K562 (cell line): ENCODE measurements around the gene ITGA1. TPM values are rescaled to one million over a fixed set of nuclear protein-coding genes. Genes with fewer than 3 reads are reported as not detected.

ENCODE experiments used
- ATAC-seq: fragments of 200-7000 bp; cut with Tn5 transposase; 3 replicates; pipeline ENCODE4 v1.9.1; 2020; ENCODE audit warnings: moderate library complexity
- BruUV-seq: library from RNA; stranded (reverse); fragments of 400-500 nt; replicated peaks from 2 replicates; lab custom pipeline; 2021; lab: Mats Ljungman, UMichigan
- CTCF ChIA-PET: fragments of 300-600 bp; formaldehyde crosslinking; extraction: SDS; loops from one replicate; lab custom pipeline; 2021; ENCODE audit warnings: low intra/inter-chr PET ratio; lab: Yijun Ruan, JAX
- POLR2A ChIA-PET: fragments of 300-600, 350-650 bp; sonication (Branson Sonifier 250); formaldehyde crosslinking; extraction: SDS; loops from one replicate; lab custom pipeline; 2021; ENCODE audit warnings: antibody characterized with exemption, inconsistent platforms; lab: Yijun Ruan, JAX
- DNase-seq, 4 experiments: peaks; one replicate each; pipeline versions ENCODE4 v3.0.0 to v3.0.0-alpha.2; 2011 to 2018; ENCODE audit warnings: low spot score in 3 of 4, mixed read lengths in 3 of 4; ENCODE audit errors: extremely low read depth in 1 of 4
- FAIRE-seq: peaks from 2 replicates; lab custom pipeline; 2011; peaks lifted over from hg19 to GRCh38; lab: Jason Lieb, UNC
- H2AFZ ChIP-seq: 2 replicates; pipeline ENCODE4 v1.6.0; 2011; ENCODE audit warnings: low read depth, low read length, control low read depth, inconsistent platforms
- H3K27ac ChIP-seq: fragments of 200-600 bp; 3 replicates; pipeline ENCODE4 v1.8.0; 2011; ENCODE audit warnings: low read depth, mild to moderate bottlenecking, control low read depth, inconsistent platforms, low read length, moderate library complexity, mixed read lengths; ENCODE audit errors: extremely low read depth
- H3K27me3 ChIP-seq, 2 experiments: fragments of 300-600 bp in 1 of 2; 2 replicates in 1 of 2; 3 replicates in 1 of 2; pipeline versions ENCODE4 v1.6.0 to v1.8.0; 2011; ENCODE audit warnings: inconsistent platforms in 2 of 2, low read length in 2 of 2, mild to moderate bottlenecking in 1 of 2, mixed read lengths in 1 of 2, moderate library complexity in 1 of 2; ENCODE audit not compliant: control insufficient read depth in 2 of 2, insufficient read depth in 2 of 2
- H3K36me3 ChIP-seq: fragments of 300-600 bp; 3 replicates; pipeline ENCODE4 v1.8.0; 2011; ENCODE audit warnings: mild to moderate bottlenecking, low read length, inconsistent platforms; ENCODE audit not compliant: control insufficient read depth, insufficient read depth
- H3K4me1 ChIP-seq, 2 experiments: fragments of 200-600 bp in 1 of 2; replicated peaks in 1 of 2; 2 replicates in 1 of 2; 3 replicates in 1 of 2; pipeline versions ENCODE4 v1.5.1 to v1.8.0; 2011; ENCODE audit warnings: inconsistent platforms in 2 of 2, low read length in 2 of 2, mild to moderate bottlenecking in 1 of 2, mixed read lengths in 1 of 2, moderate library complexity in 1 of 2; ENCODE audit not compliant: control insufficient read depth in 2 of 2, insufficient read depth in 2 of 2
- H3K4me2 ChIP-seq: 2 replicates; pipeline ENCODE4 v1.6.1; 2011; ENCODE audit warnings: low read length, control low read depth, inconsistent platforms, mixed read lengths; ENCODE audit not compliant: insufficient read depth
- H3K4me3 ChIP-seq: fragments of 200-600 bp; sonication (generic), shearing (Covaris generic); 2 replicates; pipeline ENCODE4 v1.5.1; 2016; ENCODE audit warnings: control low read depth, inconsistent platforms
- H3K79me2 ChIP-seq: fragments of 200-600 bp; 3 replicates; pipeline ENCODE4 v1.8.0; 2011; ENCODE audit warnings: low read length, inconsistent platforms; ENCODE audit not compliant: control insufficient read depth, insufficient read depth
- H3K9ac ChIP-seq, 2 experiments: 2 replicates each; pipeline versions ENCODE4 v1.6.0 to v1.6.1; 2011; ENCODE audit warnings: low read depth in 2 of 2, low read length in 2 of 2, control low read depth in 1 of 2, inconsistent platforms in 1 of 2, mild to moderate bottlenecking in 1 of 2, mixed read lengths in 1 of 2; ENCODE audit not compliant: insufficient read depth in 1 of 2
- H3K9me1 ChIP-seq: one replicate; pipeline ENCODE4 v1.6.0; 2011; ENCODE audit warnings: inconsistent platforms, mild to moderate bottlenecking, low read length, moderate library complexity; ENCODE audit not compliant: control insufficient read depth, insufficient read depth
- H3K9me3 ChIP-seq: replicated peaks from 2 replicates; pipeline ENCODE4 v1.5.1; 2011; ENCODE audit warnings: low read depth, low read length, inconsistent platforms; ENCODE audit not compliant: control insufficient read depth, insufficient read depth
- H4K20me1 ChIP-seq: replicated peaks from 2 replicates; pipeline ENCODE4 v1.6.1; 2011; ENCODE audit warnings: low read length, inconsistent platforms, mixed read lengths; ENCODE audit not compliant: control insufficient read depth, insufficient read depth
- CBX3 ChIP-seq, 2 experiments: IDR thresholded peaks; 1 replicate in 1 of 2; 2 replicates in 1 of 2; pipeline ENCODE4 v1.6.1; 2012; ENCODE audit warnings: inconsistent platforms in 2 of 2, low read length in 2 of 2, borderline replicate concordance in 1 of 2, control low read depth in 1 of 2
- HDAC3 ChIP-seq: fragments of 450-650 bp; IDR thresholded peaks from 2 replicates; pipeline ENCODE4 v1.6.1; 2018; ENCODE audit warnings: borderline replicate concordance, mild to moderate bottlenecking, moderate library complexity; ENCODE audit not compliant: partially characterized antibody
- HMG20B ChIP-seq: fragments of 250-450 bp; sonication (Bioruptor Pico); IDR thresholded peaks from 2 replicates; pipeline ENCODE4 v1.5.0; 2021; ENCODE audit warnings: mild to moderate bottlenecking
- RNF2 ChIP-seq: sonication (generic); IDR thresholded peaks from 2 replicates; pipeline ENCODE4 v1.6.1; 2016
- SAFB2 ChIP-seq: fragments of 200-400 bp; formaldehyde crosslinking; IDR thresholded peaks from 2 replicates; pipeline ENCODE4 v1.6.1; 2018; ENCODE audit warnings: borderline replicate concordance, low read length, low read depth, moderate library complexity; ENCODE audit not compliant: severe bottlenecking
- TRIM25 ChIP-seq: fragments of 450-650 bp; IDR thresholded peaks from 2 replicates; pipeline ENCODE4 v1.7.0; 2016; ENCODE audit warnings: borderline replicate concordance
- TRIM28 ChIP-seq: fragments of 450-650 bp; IDR thresholded peaks from 2 replicates; pipeline ENCODE4 v1.6.1; 2017
- ZBTB8A ChIP-seq: fragments of 450-650 bp; IDR thresholded peaks from 2 replicates; pipeline ENCODE4 v1.6.1; 2018; ENCODE audit warnings: mild to moderate bottlenecking, moderate library complexity; ENCODE audit not compliant: partially characterized antibody
- ZNF184 ChIP-seq: sonication (generic); formaldehyde crosslinking; IDR thresholded peaks from 2 replicates; pipeline ENCODE4 v1.5.0; 2020; ENCODE audit warnings: missing genetic modification reagents
- ZNF449 ChIP-seq: fragments of 250-450 bp; sonication (Bioruptor Pico); IDR thresholded peaks from 2 replicates; pipeline ENCODE4 v1.8.0; 2022; ENCODE audit warnings: moderate library complexity, mild to moderate bottlenecking, inconsistent platforms
- WGBS: fragments of 100-300 bp; shearing (Covaris generic); methylation state at CpG from one replicate; pipeline ENCODE4 v1.1.6; 2016; ENCODE audit warnings: low coverage, mixed read lengths; ENCODE audit not compliant: insufficient coverage; ENCODE audit errors: missing lambda C conversion rate; 5-methylcytosine and 5-hydroxymethylcytosine counted together
- in situ Hi-C: fragments of 300-500 bp; cut with MboI; formaldehyde crosslinking; loops from 4 replicates; pipeline ENCODE4 v1.15.0; 2018; ENCODE audit warnings: inconsistent platforms, mixed read lengths
- intact Hi-C: fragments of 100-400 bp; cut with micrococcal nuclease; formaldehyde crosslinking; loops from 2 replicates; pipeline ENCODE4 v1.14.2; 2022
- polyA plus RNA-seq, 8 experiments: library from polyadenylated mRNA; depleted of rRNA in 4 of 8; stranded (reverse) in 5 of 8; unstranded in 3 of 8; fragments of >200 nt; fragmentation: Nextera tagmentation in 2 of 8; fragmentation: Illumina TruSeq in 1 of 8; extraction: Ambion mirVana in 2 of 8; extraction: Trizol in 1 of 8; gene quantifications; 2 replicates each; pipeline versions ENCODE4 v1.2.1 to v1.2.3, GENCODE V29; 2011 to 2014; ENCODE audit warnings: inconsistent platforms in 1 of 8, missing spikeins in 1 of 8
- total RNA-seq, 7 experiments: library from RNA; depleted of rRNA in 6 of 7; stranded (reverse); fragments of >200 nt in 6 of 7; fragmentation: Illumina TruSeq in 2 of 7; extraction: Trizol in 2 of 7; gene quantifications; 2 replicates each; pipeline versions ENCODE4 v1.2.1 to v1.2.3, GENCODE V29; 2011 to 2021; ENCODE audit warnings: low replicate concordance in 1 of 7
- TF ChIP-seq, protein P1 (sequence below): fragments of 200-400 bp; formaldehyde crosslinking; IDR thresholded peaks from 2 replicates; pipeline ENCODE4 v1.6.1; 2017; ENCODE audit warnings: mild to moderate bottlenecking, low read depth, low read length, moderate library complexity

Gene ITGA1
- total and polyA plus RNA-seq, 9 of the 15 experiments (the other 6 are each of a cell fraction or from before 2014, with no cell fraction given): 0.04 to 0.22 TPM; not detected in 7

DNA sequence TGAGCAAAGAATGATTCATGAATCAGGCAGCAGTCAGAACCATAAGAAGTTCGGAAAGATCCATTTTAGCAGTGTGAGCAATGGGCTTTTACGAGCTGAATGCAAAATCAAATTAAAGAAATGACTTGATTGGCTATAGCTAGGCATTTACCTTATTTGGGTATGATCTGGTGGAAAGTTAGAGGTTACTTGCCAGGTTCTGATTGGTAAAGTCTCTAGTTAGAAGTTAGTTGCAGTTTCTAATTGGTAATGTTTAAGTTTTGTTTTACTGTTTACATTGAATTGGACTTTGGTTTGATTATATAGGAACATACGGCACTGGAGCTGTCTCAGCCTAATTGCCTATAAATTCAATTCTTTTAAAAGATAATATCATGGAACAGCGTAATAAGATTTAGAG is 97.9 kb downstream of the ITGA1 start:
- no peaks in the 10 kb centered on the region for H3K79me2 ChIP-seq
- ATAC-seq (no peak), DNase-seq (no peak), FAIRE-seq (no peak)
- H3K4me2 ChIP-seq: no peak overlapping the region
- ChIA-PET CTCF (no interaction called here), POLR2A (interaction anchor here (1.6 kb wide), 1 partner anchor 13 kb away, joined by 5 read pairs; no protein-coding TSS in a partner anchor)
- intact Hi-C loops: no loop called here
- no peaks in the 10 kb centered on the region for H3K27me3 ChIP-seq
- WGBS: 0% methylated on average over 4 of the region's 4 CpGs
- H3K4me3 ChIP-seq: no peak overlapping the region
- H3K9ac ChIP-seq: no peak overlapping the region
- no peaks in the 10 kb centered on the region for H3K36me3 ChIP-seq
- in situ Hi-C loops: no loop called here
- H2AFZ ChIP-seq: no peak overlapping the region
- no peak for TF ChIP-seq TRIM28
- TF ChIP-seq ZNF184 (CRISPR knock-in tag): no peak
- no peak for TF ChIP-seq SAFB2
- no peak for TF ChIP-seq ZBTB8A
- H4K20me1 ChIP-seq: no peaks in the 10 kb centered on the region
- H3K9me1 ChIP-seq: no peaks in the 10 kb centered on the region
- BruUV-seq: no TSS peak
- no peak overlapping the region for H3K27ac ChIP-seq
- H3K4me1 ChIP-seq: no peaks in the 10 kb centered on the region
- H3K9me3 ChIP-seq: no peaks in the 10 kb centered on the region

DNA sequence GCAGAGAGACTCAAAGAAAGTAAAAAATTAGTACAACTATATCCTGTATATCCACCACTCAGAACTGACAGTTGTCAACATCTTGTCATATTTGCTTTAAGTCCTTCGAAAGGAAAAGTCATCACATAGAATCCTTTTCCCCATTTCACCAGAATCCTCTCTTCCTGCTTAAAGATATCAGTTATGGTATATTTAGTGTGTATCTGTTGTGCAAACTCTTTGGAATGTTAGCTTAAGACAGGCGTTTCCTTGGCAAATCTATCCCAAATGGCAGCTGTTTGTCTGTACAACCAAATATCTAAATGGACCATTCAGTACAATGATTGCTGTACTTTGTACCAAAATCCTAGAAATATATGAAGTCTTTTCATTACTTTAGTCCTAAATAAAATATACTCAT is 98.5 kb downstream of the ITGA1 start:
- ATAC-seq (no peak), DNase-seq (no peak), FAIRE-seq (no peak)
- Histone ChIP-seq H3K79me2 (no peaks in the 10 kb centered on the region), H3K9me1 (no peaks in the 10 kb centered on the region), H3K9me3 (no peaks in the 10 kb centered on the region), H3K27me3 (no peaks in the 10 kb centered on the region), H3K4me3 (no peak overlapping the region), H2AFZ (peak overlapping the region; percentile 22; the same call in 1 of the 2 replicates), H4K20me1 (no peaks in the 10 kb centered on the region), H3K27ac (no peak overlapping the region), H3K9ac (no peak overlapping the region), H3K4me1 (no peaks in the 10 kb centered on the region), H3K36me3 (no peaks in the 10 kb centered on the region), H3K4me2 (no peak overlapping the region)
- ChIA-PET POLR2A (interaction anchor here (1.6 kb wide), 1 partner anchor 13 kb away, joined by 5 read pairs; no protein-coding TSS in a partner anchor), CTCF (no interaction called here)
- 0% methylated on average over 2 of the region's 2 CpGs for WGBS
- intact Hi-C loops: no loop called here
- in situ Hi-C loops: no loop called here
- no TSS peak for BruUV-seq
- TF ChIP-seq HMG20B (CRISPR knock-in tag): no peak
- TF ChIP-seq CBX3 (IDR thresholded peaks at IDR 0.05; ENCODE audit: borderline replicate concordance in 1 of 2, low read length in 2 of 2): no peak
- TF ChIP-seq, protein P1, sequence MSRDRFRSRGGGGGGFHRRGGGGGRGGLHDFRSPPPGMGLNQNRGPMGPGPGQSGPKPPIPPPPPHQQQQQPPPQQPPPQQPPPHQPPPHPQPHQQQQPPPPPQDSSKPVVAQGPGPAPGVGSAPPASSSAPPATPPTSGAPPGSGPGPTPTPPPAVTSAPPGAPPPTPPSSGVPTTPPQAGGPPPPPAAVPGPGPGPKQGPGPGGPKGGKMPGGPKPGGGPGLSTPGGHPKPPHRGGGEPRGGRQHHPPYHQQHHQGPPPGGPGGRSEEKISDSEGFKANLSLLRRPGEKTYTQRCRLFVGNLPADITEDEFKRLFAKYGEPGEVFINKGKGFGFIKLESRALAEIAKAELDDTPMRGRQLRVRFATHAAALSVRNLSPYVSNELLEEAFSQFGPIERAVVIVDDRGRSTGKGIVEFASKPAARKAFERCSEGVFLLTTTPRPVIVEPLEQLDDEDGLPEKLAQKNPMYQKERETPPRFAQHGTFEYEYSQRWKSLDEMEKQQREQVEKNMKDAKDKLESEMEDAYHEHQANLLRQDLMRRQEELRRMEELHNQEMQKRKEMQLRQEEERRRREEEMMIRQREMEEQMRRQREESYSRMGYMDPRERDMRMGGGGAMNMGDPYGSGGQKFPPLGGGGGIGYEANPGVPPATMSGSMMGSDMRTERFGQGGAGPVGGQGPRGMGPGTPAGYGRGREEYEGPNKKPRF: no peak
- TF ChIP-seq HDAC3: no peak
- no peak for TF ChIP-seq RNF2
- TF ChIP-seq ZNF449 (CRISPR knock-in tag): no peak
- TF ChIP-seq TRIM25: no peak
